Uterus (tissue), 2 donors: ENCODE data around the gene RMND5A.

Experiments used
- CTCF ChIP-seq, 4 experiments: fragments of 200-600 bp in 2 of 4; fragments of 450-650 bp in 2 of 4; sonication (generic) in 2 of 4; IDR thresholded peaks; one replicate each; pipeline ENCODE4 v1.5.1; 2016 to 2019; ENCODE audit warnings: antibody characterized with exemption in 4 of 4, mild to moderate bottlenecking in 2 of 4, moderate library complexity in 1 of 4
- POLR2A ChIP-seq, 2 donors: fragments of 450-650 bp; IDR thresholded peaks; one replicate each; pipeline ENCODE4 v1.6.1; 2016; ENCODE audit warnings: antibody characterized with exemption in 2 of 2, mild to moderate bottlenecking in 1 of 2, moderate library complexity in 1 of 2

GRCh38 chr2:86806059-86806857 is 86.2 kb downstream of the RMND5A start:
- no peak for TF ChIP-seq POLR2A (IDR thresholded peaks at IDR 0.05)
- no peak for TF ChIP-seq CTCF (IDR thresholded peaks at IDR 0.05)
